ENCODE results near the gene PCSK6.
"Not testable (repeated sequence)": the region's sequence is repeated elsewhere in the genome, so short reads cannot be mapped to it uniquely, and the experiment has no call there.

PCSK6 gene

DNA sequence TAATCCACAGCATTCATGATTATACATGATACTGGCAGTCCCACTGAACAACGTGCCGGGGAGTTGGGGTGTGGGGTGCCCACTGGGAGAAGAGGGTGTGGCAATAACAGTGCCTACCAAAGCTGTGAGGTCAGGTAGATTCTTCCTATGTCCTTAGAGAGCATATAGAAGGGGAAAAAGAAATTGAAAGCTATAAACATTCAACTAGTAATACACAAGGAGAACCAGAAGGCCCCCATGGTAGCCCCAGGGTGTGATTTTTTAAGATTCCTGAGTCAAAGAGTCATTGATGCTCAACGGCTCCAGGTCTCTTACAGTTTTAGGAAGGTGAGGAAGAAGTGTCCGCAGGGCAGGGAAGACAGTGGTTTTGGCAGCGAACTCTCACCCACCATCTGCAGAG is 25.8 kb downstream of the PCSK6 start:
- not testable (repeated sequence) for H3K4me3 ChIP-seq (ENCODE audit: low read depth, low read length)

DNA sequence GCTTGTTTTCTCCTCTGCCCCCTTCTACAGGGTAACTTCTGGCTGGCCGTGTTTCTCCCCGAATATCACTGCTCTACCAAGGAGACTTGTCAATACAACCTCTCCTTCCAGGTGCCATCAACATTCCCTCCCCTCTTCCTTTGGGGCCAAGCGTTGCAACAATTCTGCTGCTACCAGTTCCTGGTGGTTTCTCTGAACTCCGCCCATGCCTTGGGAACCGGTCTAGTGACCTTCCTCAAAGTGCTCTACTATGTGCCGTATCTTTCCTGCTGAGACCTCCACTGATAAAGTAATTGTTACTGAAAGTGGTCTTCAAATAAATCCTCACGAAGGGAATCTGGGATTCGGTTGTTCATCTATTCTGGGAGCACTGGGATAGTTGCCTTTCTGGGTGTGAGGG is 26.2 kb downstream of the PCSK6 start:
- H3K4me3 ChIP-seq (ENCODE audit: low read depth, low read length): no peak overlapping the region

- H3K4me3 ChIP-seq (ENCODE audit: low read depth, low read length): no peak overlapping the region
These were observed 28.4 kb downstream of the PCSK6 start for GRCh38 chr15:101461097-101461496.

DNA sequence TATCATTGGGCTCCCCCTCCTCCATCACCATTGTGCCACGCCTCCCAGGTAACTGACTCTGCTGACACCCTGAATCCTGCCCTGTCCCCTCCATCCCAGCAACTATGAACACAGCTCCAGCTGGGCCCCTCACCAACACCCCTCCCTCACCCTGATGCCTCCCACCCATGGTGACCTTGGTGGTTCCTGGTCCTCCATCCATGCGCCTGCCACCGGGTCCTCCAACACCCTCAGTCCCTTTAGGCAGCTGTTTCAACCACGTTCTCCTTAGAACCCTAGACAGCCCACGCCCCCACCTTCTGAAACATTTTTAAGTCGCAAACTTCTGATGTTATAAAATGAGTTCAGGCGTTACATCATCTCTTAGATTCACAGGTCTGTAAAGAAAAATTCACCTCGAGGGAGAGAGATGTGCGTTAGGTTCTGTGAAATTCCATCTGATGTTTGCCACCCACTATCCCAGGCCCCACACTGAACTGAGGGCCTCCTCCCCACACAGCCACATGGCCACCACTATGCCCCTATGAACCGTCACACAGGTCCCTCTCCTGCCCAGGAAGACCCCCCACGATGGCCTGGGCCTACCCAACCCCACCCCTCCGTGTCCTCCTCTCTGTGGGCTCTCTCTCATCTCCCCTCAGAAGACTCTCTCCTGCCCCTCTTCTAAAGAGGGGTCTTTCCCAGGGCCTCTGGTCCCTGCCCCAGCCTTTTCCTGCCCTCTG is 29.8 kb downstream of the PCSK6 start:
- H3K4me3 ChIP-seq (ENCODE audit: low read depth, low read length): no peak overlapping the region

DNA sequence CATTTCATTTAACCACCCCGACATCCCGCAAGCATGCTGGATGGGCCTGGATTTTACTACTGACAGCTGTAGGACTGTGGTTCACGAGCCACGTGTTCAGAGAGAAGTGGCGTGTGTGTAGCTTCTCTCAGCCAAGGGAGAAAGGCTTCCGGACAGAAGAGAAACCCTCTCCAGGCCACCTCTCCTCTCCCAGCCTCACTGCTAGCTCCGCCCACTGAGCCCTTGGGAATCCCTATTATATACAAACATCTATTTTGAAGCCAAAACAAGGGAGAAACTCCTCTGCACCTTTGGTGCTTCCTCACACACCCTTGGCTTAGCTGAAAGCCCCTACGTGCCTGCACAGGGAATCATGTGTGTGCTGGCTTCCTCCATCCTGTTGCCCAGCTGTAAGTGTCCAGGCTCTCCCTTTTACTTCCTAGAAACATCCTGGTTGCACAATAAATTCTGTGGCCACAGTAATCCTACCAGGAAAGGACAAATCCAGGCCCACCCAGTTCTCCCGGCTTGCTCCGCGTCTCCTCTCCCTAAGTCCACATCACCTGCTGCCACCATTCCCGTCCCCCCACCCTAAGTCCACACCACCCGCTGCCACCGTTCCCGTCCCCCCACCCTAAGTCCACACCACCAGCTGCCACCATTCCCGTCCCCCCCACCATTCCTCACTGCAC is 30.5 kb downstream of the PCSK6 start:
- no peak overlapping the region for H3K4me3 ChIP-seq (ENCODE audit: low read depth, low read length)

DNA sequence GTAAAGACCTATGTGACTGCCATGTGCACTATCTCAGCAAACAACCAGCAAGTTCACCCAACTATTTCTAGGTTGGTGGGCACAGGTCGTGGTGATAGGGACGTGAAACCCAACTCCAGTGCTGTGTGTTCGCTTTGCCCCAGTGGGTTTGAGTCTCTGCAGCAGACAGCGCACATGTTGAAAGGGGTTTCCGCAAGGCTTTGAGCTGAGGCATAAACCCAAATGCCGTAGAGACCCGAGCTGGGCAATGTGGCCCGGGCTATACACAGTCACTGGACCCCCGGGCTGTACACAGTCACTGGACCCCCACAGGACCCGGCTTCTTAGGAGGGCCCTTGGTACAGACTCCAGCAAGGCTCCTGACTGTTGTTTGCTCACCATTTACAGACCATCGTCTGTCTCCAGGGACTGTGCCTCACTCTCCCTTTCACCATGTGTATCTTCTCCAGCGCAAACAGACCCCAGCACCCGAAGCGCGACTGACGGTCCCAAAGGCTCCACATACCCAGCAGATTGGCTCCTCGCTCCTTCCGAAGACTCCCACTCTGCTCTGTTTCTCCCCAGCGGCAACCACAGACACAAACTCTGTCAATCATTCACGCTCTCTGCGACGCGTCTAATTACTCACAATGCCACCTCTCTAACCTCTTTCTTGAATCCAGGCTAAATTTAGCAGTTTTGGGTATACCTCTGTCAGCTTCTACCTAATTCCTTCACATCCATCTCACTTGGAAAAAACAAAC is 31.2 kb downstream of the PCSK6 start:
- no peak overlapping the region for H3K4me3 ChIP-seq (ENCODE audit: low read depth, low read length)

DNA sequence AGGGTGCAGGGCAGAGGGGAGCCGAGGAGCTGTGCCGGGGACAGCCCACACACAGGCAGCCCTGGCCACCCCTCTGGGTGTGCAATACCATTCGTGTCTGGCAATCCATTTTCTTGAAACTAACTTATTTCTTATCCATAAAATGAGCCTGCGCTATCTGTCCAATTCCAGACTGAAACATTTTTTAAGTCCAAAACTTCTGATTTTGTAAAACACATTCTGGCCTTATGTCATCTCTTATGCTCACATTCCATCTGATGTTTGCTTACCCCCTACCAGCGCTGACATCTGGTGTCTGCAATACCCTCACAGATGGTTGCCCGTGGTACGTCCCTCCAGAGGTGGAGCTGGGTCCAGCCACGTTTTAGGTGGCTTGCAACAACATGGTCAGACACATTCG is 31.8 kb downstream of the PCSK6 start:
- no peak overlapping the region for H3K4me3 ChIP-seq (ENCODE audit: low read depth, low read length)

- H3K4me3 ChIP-seq (ENCODE audit: low read depth, low read length): no peak overlapping the region
These were observed 33.3 kb downstream of the PCSK6 start for GRCh38 chr15:101456057-101456739.

- no peak overlapping the region for H3K4me3 ChIP-seq (ENCODE audit: low read depth, low read length)
These were observed 34.0 kb downstream of the PCSK6 start for GRCh38 chr15:101455291-101456025.

- H3K4me3 ChIP-seq (ENCODE audit: low read depth, low read length): not testable (repeated sequence)
These were observed 34.7 kb downstream of the PCSK6 start for GRCh38 chr15:101454781-101455180.

DNA sequence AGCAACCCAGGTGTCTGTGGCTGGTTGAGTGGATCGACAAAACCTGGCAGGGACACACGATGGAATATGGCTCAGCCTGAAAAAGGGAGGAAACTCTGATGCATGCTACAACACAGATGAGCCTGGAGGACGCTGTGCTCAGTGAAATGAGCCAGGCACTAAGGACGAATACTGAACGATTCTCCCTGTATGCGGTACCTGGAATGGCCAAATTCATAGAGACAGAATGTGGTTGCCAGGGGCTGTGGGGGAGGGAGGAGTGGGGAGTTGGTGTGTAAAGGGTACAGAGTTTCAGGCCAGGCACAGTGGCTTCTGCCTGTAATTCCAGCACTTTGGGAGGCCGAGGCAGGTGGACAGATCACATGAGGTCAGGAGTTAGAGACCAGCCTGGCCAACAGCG is 35.1 kb downstream of the PCSK6 start:
- H3K4me3 ChIP-seq (ENCODE audit: low read depth, low read length): no peak overlapping the region

- no peak overlapping the region for H3K4me3 ChIP-seq (ENCODE audit: low read depth, low read length)
These were observed 36.1 kb downstream of the PCSK6 start for GRCh38 chr15:101453123-101454120.

- no peak overlapping the region for H3K4me3 ChIP-seq (ENCODE audit: low read depth, low read length)
These were observed 36.9 kb downstream of the PCSK6 start for GRCh38 chr15:101452572-101452971.

DNA sequence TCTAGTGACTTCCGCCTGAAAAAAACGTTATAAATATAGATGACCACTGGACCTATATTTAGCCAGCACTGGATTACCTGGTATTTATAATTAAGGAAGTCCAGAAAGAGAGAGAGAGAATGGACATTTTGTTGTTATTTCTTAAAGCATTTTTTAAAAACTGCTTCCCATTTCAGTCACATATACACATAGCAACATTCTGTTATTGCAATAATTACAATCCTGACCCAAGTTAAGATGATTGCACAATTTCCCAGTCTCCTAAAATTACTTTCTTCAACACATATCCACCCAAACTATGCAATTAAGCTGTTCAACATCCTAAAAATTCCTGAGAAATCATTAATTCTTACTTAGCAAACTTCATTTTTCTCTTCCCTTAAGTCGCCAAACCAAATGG is 37.7 kb downstream of the PCSK6 start:
- no peak overlapping the region for H3K4me3 ChIP-seq (ENCODE audit: low read depth, low read length)

GRCh38 chr15:101451266-101451799 is 38.2 kb downstream of the PCSK6 start:
- H3K4me3 ChIP-seq (ENCODE audit: low read depth, low read length): no peak overlapping the region

DNA sequence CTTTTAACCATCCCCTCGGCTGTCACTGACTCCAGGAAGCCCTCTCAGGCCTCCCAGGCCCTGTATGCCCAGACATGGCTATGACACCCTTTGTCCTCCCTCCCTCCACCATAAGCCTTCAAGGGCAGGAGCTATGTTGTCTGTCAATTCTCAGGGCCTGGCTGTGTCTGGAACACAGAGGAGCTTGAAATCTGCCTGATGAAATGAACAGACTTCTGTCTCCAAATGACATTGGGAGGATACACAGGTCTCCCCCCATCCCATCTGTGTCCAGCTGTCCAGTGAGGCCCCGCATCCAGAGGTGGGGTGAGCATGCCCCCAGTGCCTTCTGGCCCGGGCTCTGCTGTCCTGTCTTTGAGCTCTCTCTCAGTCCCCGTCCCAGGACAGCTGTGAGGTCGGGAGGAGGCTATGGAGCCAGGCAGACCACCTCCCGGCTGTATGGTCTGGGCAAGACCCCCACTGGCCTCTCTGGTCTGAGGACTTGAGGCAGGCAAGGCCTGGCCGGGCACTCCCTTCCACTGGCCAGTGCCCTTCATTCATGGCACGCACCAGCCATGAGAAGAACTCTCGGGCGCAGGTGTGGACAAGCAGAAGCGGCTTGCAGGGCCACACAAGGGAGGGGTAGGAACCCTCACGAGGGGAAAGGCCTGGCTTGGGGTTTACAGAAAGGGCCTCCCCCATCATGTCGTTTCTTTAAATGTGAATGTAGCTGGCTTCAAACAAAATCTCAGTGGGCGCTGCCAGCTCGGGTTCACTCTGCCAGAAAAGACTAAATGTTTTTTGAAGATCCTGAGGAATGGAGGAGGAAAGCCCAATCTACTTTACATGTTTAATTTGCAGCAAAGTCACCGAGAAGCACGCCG is 38.9 kb downstream of the PCSK6 start:
- H3K4me3 ChIP-seq (ENCODE audit: low read depth, low read length): no peak overlapping the region

GRCh38 chr15:101449471-101450402 is 39.8 kb downstream of the PCSK6 start:
- H3K4me3 ChIP-seq (ENCODE audit: low read depth, low read length): no peak overlapping the region
